ENCODE data around the gene BUB1. TPM values are rescaled to one million over a fixed set of nuclear protein-coding genes. Genes with fewer than 3 reads are reported as not detected.

The BUB1 gene
- total and polyA plus RNA-seq, 2 of the 8 experiments (the other 6 are each of a cell fraction or from before 2014, with no cell fraction given), result 48.4 to 113 TPM

DNA sequence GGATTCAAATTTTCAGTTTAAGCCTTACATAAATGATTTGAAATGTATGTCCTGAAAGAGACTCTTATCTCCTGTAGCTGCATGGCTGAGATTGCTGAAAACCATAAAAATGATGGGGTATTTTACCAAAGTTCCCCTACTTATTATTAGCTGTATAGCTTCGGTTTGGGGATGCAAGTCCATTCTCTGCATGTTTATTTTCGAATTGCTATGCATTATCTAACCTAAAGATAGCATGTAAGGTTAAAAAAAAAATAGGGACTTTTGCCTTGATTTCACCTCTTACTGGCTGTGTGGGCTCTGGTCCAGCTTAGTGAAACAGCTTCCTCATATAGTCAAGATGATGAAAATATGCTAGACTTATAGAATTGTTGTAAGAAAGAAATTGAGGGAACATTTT lies 40.5 kb upstream of the BUB1 start:
- Histone ChIP-seq H2BK15ac (ENCODE audit: low read length) (no peak overlapping the region), H3K4me1 (replicated peaks in 1 of 4; ENCODE audit: control insufficient read depth in 3 of 4, insufficient read depth in 4 of 4, low read length in 3 of 4) (no peaks in the 10 kb centered on the region), H3K4me3 (ENCODE audit: extremely low read depth in 1 of 4, insufficient read depth in 2 of 4, low read depth in 3 of 4, low read length in 4 of 4) (no peak overlapping the region), H2AFZ (ENCODE audit: low read length) (no peak overlapping the region), H2BK120ac (replicated peaks; ENCODE audit: low read depth, low read length) (no peak overlapping the region), H3K27ac (ENCODE audit: low read depth, low read length) (no peak overlapping the region), H3K4ac (replicated peaks; ENCODE audit: insufficient read length, low read depth, low read length) (no peak overlapping the region), H2BK5ac (ENCODE audit: low read depth, low read length) (no peak overlapping the region), H2BK20ac (ENCODE audit: low read length) (no peak overlapping the region), H3K79me1 (ENCODE audit: low read depth, low read length) (no peaks in the 10 kb centered on the region), H2BK12ac (ENCODE audit: low read depth, low read length) (no peak overlapping the region), H3K56ac (replicated peaks; ENCODE audit: insufficient read length, low read depth, low read length) (no peak overlapping the region), H4K5ac (ENCODE audit: insufficient read length, low read depth, low read length) (no peak overlapping the region), H4K8ac (ENCODE audit: extremely low read depth, insufficient read depth, low read length) (no peak overlapping the region), H4K20me1 (replicated peaks in 1 of 2; ENCODE audit: control insufficient read depth in 1 of 2, insufficient read depth in 2 of 2, low read length in 2 of 2) (no peaks in the 10 kb centered on the region), H3K27me3 (replicated peaks in 1 of 4; ENCODE audit: control insufficient read depth in 3 of 4, extremely low read depth in 1 of 4, insufficient read depth in 3 of 4, low read length in 3 of 4) (no peaks in the 10 kb centered on the region), H3K23me2 (ENCODE audit: low read depth, low read length) (no peaks in the 10 kb centered on the region), H3K14ac (ENCODE audit: insufficient read length) (no peak overlapping the region), H3K79me2 (ENCODE audit: control insufficient read depth in 1 of 2, insufficient read depth in 2 of 2, low read length in 2 of 2) (no peaks in the 10 kb centered on the region), H2AK5ac (ENCODE audit: low read depth, low read length) (no peak overlapping the region), H3K4me2 (ENCODE audit: insufficient read depth in 1 of 2, low read depth in 2 of 2, low read length in 2 of 2) (no peak overlapping the region), H3K36me3 (ENCODE audit: control insufficient read depth in 2 of 4, insufficient read depth in 4 of 4, low read length in 3 of 4) (no peaks in the 10 kb centered on the region), H3K9me3 (ENCODE audit: insufficient read depth in 2 of 2, low read depth in 1 of 2, low read length in 1 of 2) (no peaks in the 10 kb centered on the region), H3K9ac (replicated peaks in 1 of 4; ENCODE audit: extremely low read depth in 1 of 4, low read depth in 3 of 4, low read length in 3 of 4) (no peak overlapping the region), H3K23ac (ENCODE audit: insufficient read length) (no peak overlapping the region), H3K18ac (ENCODE audit: extremely low read depth, low read length) (no peak overlapping the region), H4K91ac (replicated peaks; ENCODE audit: insufficient read length, low read length) (no peak overlapping the region)
- FAIRE-seq, result no peak
- DNase-seq (ENCODE audit: low read depth in 1 of 2, low spot score in 2 of 2), result no peak
- WGBS, 2 experiments (ENCODE audit: extremely low coverage in 1 of 2, insufficient coverage in 1 of 2, insufficient read length in 1 of 2, insufficient replicate concordance in 2 of 2, low coverage in 1 of 2, low lambda C conversion rate in 2 of 2, missing lambda C conversion rate in 1 of 2), result 93% methylated on average over 2 of the region's 2 CpGs; no CpG with 5 or more reads in 1 of the 2 experiments
- ChIA-PET CTCF (ENCODE audit: partially characterized antibody) (interaction anchor here (1.0 to 1.1 kb wide), 2 partner anchors 9 to 158 kb away, joined by 3 read pairs; no protein-coding TSS in a partner anchor), POLR2A (ENCODE audit: partially characterized antibody) (interaction anchor here (1.1 kb wide), 1 partner anchor 29 kb away, joined by 3 read pairs; no protein-coding TSS in a partner anchor)
- TF ChIP-seq CBX8 (IDR thresholded peaks at IDR 0.05; ENCODE audit: borderline replicate concordance, low read depth, low read length) (no peak), SIX5 (IDR thresholded peaks at IDR 0.05; ENCODE audit: low read depth, low read length) (no peak)
